ENCODE data around the gene CIDEC. TPM values are rescaled to one million over a fixed set of nuclear protein-coding genes. Genes with fewer than 3 reads are reported as not detected.

CIDEC gene
- total and polyA plus RNA-seq, 2 of the 13 experiments (the other 11 are each of a cell fraction or from before 2014, with no cell fraction given) = 2.5 to 10.4 TPM

- TF ChIP-seq ZNF44 (CRISPR knock-in tag; IDR thresholded peaks at IDR 0.05) (no peak), ELF3 (CRISPR knock-in tag; IDR thresholded peaks at IDR 0.05) (no peak), TGIF2 (CRISPR knock-in tag; IDR thresholded peaks at IDR 0.05) (0 out of 2 replicates have a peak, but pooled peaks have one; percentile 1), NR3C1 (CRISPR knock-in tag; IDR thresholded peaks at IDR 0.05) (no peak)
These were observed 23.2 kb upstream of the CIDEC start (continued) for GRCh38 chr3:9903238-9903624.

GRCh38 chr3:9902372-9903237, 22.6 kb upstream of the CIDEC start, which contains the start of gene IL17RE:
Gene IL17RE (plus strand): TSS chr3:9902848. CDS start chr3:9902933, 85 bp downstream.
- FAIRE-seq = peak; percentile 40
- CTCF ChIA-PET (ENCODE audit: low intra/inter-chr PET ratio, low total read pairs) = no interaction called here
- TF ChIP-seq RERE (CRISPR knock-in tag; IDR thresholded peaks at IDR 0.05; ENCODE audit: low read depth) (no peak), ZSCAN22 (CRISPR knock-in tag; IDR thresholded peaks at IDR 0.05) (no peak), ZNF124 (CRISPR knock-in tag; IDR thresholded peaks at IDR 0.05) (no peak), MAF1 (CRISPR knock-in tag; IDR thresholded peaks at IDR 0.05; ENCODE audit: borderline replicate concordance) (no peak), CCDC6 (CRISPR knock-in tag; IDR thresholded peaks at IDR 0.05) (no peak), ZIK1 (CRISPR knock-in tag; IDR thresholded peaks at IDR 0.05; ENCODE audit: borderline replicate concordance, low read depth) (no peak; the same call in 1 of the 2 replicates), SMAD1 (CRISPR knock-in tag; IDR thresholded peaks at IDR 0.05; ENCODE audit: borderline replicate concordance, low read depth) (peak; percentile 72; the same call in 1 of the 2 replicates), TAF15 (IDR thresholded peaks at IDR 0.05; ENCODE audit: low read depth, low read length, poor library complexity, severe bottlenecking) (no peak), ZNF530 (CRISPR knock-in tag; IDR thresholded peaks at IDR 0.05; ENCODE audit: low read depth) (0 out of 2 replicates have a peak, but pooled peaks have one; percentile 34), SRSF1 (optimal IDR thresholded peaks at IDR 0.05; ENCODE audit: low read depth, low read length) (no peak), HNRNPL (IDR thresholded peaks at IDR 0.05; ENCODE audit: low read depth, low read length) (peak; percentile 66; the same call in 1 of the 2 replicates), PLSCR1 (CRISPR knock-in tag; IDR thresholded peaks at IDR 0.05; ENCODE audit: borderline replicate concordance) (no peak)

More at GRCh38 chr3:9902372-9903237, 22.6 kb upstream of the CIDEC start, which contains the start of gene IL17RE:
- Histone ChIP-seq H2AFZ (ENCODE audit: low read length) (peak within 1 kb of the TSS; percentile 31), H3K4me2 (ENCODE audit: low read depth, low read length) (peak within 1 kb of the TSS; percentile 97), H3K27me3 (ENCODE audit: control insufficient read depth in 1 of 2, insufficient read depth in 2 of 2, low read length in 2 of 2) (no peaks in the 10 kb centered on the region; a peak in 1 of 5 replicates), H3K27ac (ENCODE audit: extremely low read length, insufficient read depth, low read length) (peak within 1 kb of the TSS; percentile 92), H3K9me3 (ENCODE audit: low read length) (no peaks in the 10 kb centered on the region), H3K9ac (ENCODE audit: insufficient read depth, low read depth, low read length) (peak within 1 kb of the TSS; percentile 83), H3K79me2 (ENCODE audit: insufficient read depth, low read length) (peaks cover 15% of the 10 kb centered on the region), H4K20me1 (ENCODE audit: insufficient read depth, low read length) (no peaks in the 10 kb centered on the region), H3K4me3 (replicated peaks in 1 of 3; ENCODE audit: insufficient read depth in 1 of 3, low read depth in 2 of 3, low read length in 3 of 3) (peak within 1 kb of the TSS; percentile 76 to 92 (median 89)), H3K36me3 (replicated peaks in 1 of 2; ENCODE audit: control insufficient read depth in 1 of 2, insufficient read depth in 2 of 2, low read length in 2 of 2) (peaks cover 5 to 9% of the 10 kb centered on the region in 2 experiments), H3K4me1 (ENCODE audit: insufficient read depth, low read length) (peaks cover 70% of the 10 kb centered on the region)
- no TSS peak for BruUV-seq (replicated peaks)
- ATAC-seq (peak; percentile 70), DNase-seq (ENCODE audit: low spot score) (peak; percentile 41)
- in situ Hi-C loops (cut with HindIII; ENCODE audit: extremely low pct_ligation_motif_present, low pct_unique_long_range_greater_than_20kb) = no loop called here
- POLR2A ChIA-PET = interaction anchor here (0.7 to 9.3 kb wide), 20 partner anchors 9 to 500 kb away, joined by 3 to 298 read pairs (median 5); partner anchors contain the start of genes ARPC4, CIDEC, CRELD1 and IL17RC
- intact Hi-C loops (cut with micrococcal nuclease; ENCODE audit: unreplicated experiment) = loop anchor here (5.0 kb wide), 1 partner anchor 45 kb away; no protein-coding TSS in a partner anchor
- 2% methylated on average over 12 of the region's 13 CpGs for WGBS (ENCODE audit: low lambda C conversion rate)

Measured in HepG2 (cell line).